WERI-Rb-1 (cell line): ENCODE measurements around the gene CALCB.
"Not testable (repeated sequence)": the region's sequence is repeated elsewhere in the genome, so short reads cannot be mapped to it uniquely, and the experiment has no call there.

ENCODE experiments used
- DNase-seq: peaks from one replicate; pipeline ENCODE4 v3.0.0-alpha.2; 2020
- H3K27ac ChIP-seq: fragments of 250-450 bp; sonication (Bioruptor Pico); 2 replicates; pipeline ENCODE4 v1.5.1; 2020; ENCODE audit warnings: mild to moderate bottlenecking, moderate library complexity
- H3K27me3 ChIP-seq: fragments of 250-450 bp; sonication (Bioruptor Pico); 2 replicates; pipeline ENCODE4 v1.5.1; 2021; ENCODE audit warnings: mild to moderate bottlenecking, low read depth, moderate library complexity; ENCODE audit not compliant: insufficient read depth, severe bottlenecking
- H3K36me3 ChIP-seq: fragments of 250-450 bp; sonication (Bioruptor Pico); 2 replicates; pipeline ENCODE4 v1.5.1; 2020; ENCODE audit warnings: mild to moderate bottlenecking, moderate library complexity
- H3K4me3 ChIP-seq: 2 replicates; pipeline ENCODE4 v1.5.1; 2011; ENCODE audit warnings: low read depth, mild to moderate bottlenecking, control low read depth, low read length
- H3K9me3 ChIP-seq: fragments of 250-450 bp; sonication (Bioruptor Pico); 2 replicates; pipeline ENCODE4 v1.5.1; 2021; ENCODE audit warnings: mild to moderate bottlenecking, moderate library complexity; ENCODE audit not compliant: severe bottlenecking
- TF ChIP-seq, protein P1 (sequence below): IDR thresholded peaks from 2 replicates; pipeline ENCODE4 v1.5.1; 2011; ENCODE audit warnings: low read depth, mild to moderate bottlenecking, control low read depth, inconsistent platforms, low read length

CALCB gene

DNA sequence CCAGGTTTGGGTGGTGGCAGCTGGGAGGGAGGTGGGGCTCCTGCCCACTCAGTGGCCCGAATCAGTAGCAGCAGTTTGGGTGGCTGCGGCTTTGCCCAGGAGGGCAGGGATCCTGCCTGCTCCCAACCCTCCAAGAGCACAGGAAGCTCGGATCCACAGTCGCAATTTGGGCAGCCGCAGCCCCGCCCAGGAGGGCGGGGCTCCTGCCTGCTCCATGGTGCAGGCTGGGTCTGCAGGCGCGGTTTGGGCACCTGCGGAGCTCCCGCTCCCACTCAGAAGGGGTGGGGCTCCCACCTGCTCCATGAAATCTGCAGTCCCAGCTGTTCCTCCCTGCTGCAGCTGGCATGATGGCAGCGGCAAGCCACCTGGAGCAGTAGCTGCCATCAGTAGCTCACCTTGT lies 38.1 kb upstream of the CALCB start:
- no peak overlapping the region for H3K27ac ChIP-seq
- H3K36me3 ChIP-seq = no peaks in the 10 kb centered on the region
- DNase-seq = no peak
- H3K27me3 ChIP-seq = peaks cover 62% of the 10 kb centered on the region
- H3K4me3 ChIP-seq = no peak overlapping the region
- TF ChIP-seq, protein P1, sequence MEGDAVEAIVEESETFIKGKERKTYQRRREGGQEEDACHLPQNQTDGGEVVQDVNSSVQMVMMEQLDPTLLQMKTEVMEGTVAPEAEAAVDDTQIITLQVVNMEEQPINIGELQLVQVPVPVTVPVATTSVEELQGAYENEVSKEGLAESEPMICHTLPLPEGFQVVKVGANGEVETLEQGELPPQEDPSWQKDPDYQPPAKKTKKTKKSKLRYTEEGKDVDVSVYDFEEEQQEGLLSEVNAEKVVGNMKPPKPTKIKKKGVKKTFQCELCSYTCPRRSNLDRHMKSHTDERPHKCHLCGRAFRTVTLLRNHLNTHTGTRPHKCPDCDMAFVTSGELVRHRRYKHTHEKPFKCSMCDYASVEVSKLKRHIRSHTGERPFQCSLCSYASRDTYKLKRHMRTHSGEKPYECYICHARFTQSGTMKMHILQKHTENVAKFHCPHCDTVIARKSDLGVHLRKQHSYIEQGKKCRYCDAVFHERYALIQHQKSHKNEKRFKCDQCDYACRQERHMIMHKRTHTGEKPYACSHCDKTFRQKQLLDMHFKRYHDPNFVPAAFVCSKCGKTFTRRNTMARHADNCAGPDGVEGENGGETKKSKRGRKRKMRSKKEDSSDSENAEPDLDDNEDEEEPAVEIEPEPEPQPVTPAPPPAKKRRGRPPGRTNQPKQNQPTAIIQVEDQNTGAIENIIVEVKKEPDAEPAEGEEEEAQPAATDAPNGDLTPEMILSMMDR = no peak
- no peaks in the 10 kb centered on the region for H3K9me3 ChIP-seq

DNA sequence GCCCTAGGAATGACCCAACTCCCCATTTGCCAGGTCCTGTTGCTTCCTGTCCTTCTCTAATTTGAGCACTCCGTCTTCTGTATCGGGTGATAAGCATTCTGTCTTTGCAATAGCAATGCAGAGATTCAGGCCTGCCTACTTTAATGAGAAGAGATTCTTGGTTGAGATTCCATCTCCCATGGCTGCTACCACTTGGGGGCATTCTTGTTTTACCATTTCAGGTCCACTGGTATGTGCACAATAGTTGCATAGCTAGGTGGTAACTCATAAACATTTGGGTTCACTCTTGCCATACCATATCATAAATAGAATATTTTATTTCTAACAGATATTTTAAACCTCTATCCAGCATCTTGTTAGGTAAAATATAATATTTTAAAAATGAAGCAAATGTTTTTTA lies 34.4 kb upstream of the CALCB start:
- Histone ChIP-seq H3K9me3 (no peaks in the 10 kb centered on the region), H3K27ac (no peak overlapping the region), H3K27me3 (peaks cover 45% of the 10 kb centered on the region), H3K4me3 (no peak overlapping the region), H3K36me3 (no peaks in the 10 kb centered on the region)
- DNase-seq = no peak
- TF ChIP-seq, protein P1 = no peak

DNA sequence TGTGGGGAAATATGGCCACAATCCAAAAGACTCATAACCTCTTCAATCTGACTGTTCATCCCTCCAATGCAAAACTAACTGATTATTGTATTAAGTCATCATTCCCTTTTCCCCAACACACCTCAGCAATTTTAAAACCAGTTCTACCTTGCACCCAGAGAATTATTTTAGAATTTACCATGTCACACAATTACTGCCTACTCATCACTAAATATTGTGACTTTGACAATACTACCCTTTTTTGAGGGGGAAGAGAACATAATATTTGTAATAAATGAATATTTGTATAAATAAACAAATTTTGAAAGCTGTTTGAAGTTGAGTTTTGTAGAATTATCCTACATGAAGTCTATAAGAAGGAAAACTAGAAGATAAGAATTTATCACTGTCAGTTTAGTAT lies 28.2 kb upstream of the CALCB start:
- Histone ChIP-seq H3K27ac (no peak overlapping the region), H3K27me3 (peaks cover 23% of the 10 kb centered on the region), H3K9me3 (no peaks in the 10 kb centered on the region), H3K4me3 (no peak overlapping the region), H3K36me3 (no peaks in the 10 kb centered on the region)
- TF ChIP-seq, protein P1 = no peak
- DNase-seq = no peak

- H3K9me3 ChIP-seq = no peaks in the 10 kb centered on the region
- no peak for DNase-seq
- peaks cover 22% of the 10 kb centered on the region for H3K27me3 ChIP-seq
- TF ChIP-seq, protein P1 = no peak
- H3K4me3 ChIP-seq = no peak overlapping the region
- no peaks in the 10 kb centered on the region for H3K36me3 ChIP-seq
- no peak overlapping the region for H3K27ac ChIP-seq
Observed at GRCh38 chr11:15045891-15046290, 27.5 kb upstream of the CALCB start.

- DNase-seq, H3K36me3 ChIP-seq, H3K9me3 ChIP-seq, H3K27ac ChIP-seq, H3K4me3 ChIP-seq: not testable (repeated sequence)
- peaks cover 25% of the 10 kb centered on the region for H3K27me3 ChIP-seq
Observed at GRCh38 chr11:15046673-15047072, 26.7 kb upstream of the CALCB start.

- Histone ChIP-seq H3K27ac (no peak overlapping the region), H3K9me3 (no peaks in the 10 kb centered on the region), H3K36me3 (no peaks in the 10 kb centered on the region), H3K4me3 (no peak overlapping the region), H3K27me3 (peaks cover 27% of the 10 kb centered on the region)
- TF ChIP-seq, protein P1 = no peak
- no peak for DNase-seq
Observed at GRCh38 chr11:15048616-15049015, 24.8 kb upstream of the CALCB start.
